Dermis blood vessel endothelial cell (primary cell): ENCODE results near the gene RPL36A. TPM values are rescaled to one million over a fixed set of nuclear protein-coding genes. Genes with fewer than 3 reads are reported as not detected.
A peak's percentile ranks its signal among the peaks of the same experiment; 100 is the strongest.

Source experiments
- DNase-seq: peaks from one replicate; pipeline ENCODE4 v3.0.0; 2010
- total RNA-seq: library from RNA; depleted of rRNA; stranded (reverse); fragments of >200 nt; gene quantifications from 2 replicates; pipeline ENCODE4 v1.2.3, GENCODE V29; 2014

The RPL36A gene
- total RNA-seq, 1 donor from 2014 or later: 660 TPM

GRCh38 chrX:101393530-101394305, 2.9 kb downstream of the RPL36A start:
- DNase-seq: no peak

DNA sequence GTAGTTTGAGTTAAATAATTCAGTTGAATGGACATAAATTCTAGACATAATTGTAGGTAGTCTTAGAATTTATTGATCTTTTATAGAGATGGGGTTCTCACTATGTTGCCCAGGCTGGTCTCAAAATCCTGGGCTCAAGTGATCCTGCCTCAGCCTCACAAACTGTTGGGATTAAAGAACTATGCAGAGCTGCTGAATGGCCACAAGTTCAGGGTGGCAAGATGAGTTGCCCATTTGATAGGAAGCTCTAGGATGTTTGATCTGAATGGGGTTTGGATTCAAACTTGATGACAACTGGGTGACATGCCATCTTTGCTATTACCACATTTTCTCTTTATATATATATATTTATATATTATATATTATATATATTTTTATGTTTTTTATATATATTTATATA, 3.6 kb downstream of the RPL36A start:
- no peak for DNase-seq

GRCh38 chrX:101395789-101396188, 5.0 kb downstream of the RPL36A start:
- DNase-seq: no peak

DNA sequence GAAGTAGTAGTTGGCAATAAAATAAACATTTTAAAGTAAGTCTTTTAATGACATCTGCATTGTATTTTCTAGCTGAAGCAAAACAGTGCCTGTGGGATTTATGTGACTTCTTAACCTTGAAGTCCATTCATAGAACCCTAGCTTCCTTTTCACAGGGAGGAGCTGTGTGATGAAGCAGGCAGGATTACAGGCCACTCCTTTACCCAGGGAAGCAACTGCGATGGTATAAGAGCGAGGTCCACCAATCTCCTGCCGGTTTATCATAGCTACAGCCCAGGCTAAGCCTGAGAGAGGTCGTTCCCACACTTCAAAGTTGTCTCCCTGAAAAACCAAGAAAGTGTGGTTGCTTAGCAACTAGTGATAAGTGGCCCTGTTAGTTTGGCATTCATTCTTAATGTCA, 7.0 kb downstream of the RPL36A start:
- peak; percentile 48 for DNase-seq

GRCh38 chrX:101398694-101399093, 7.9 kb downstream of the RPL36A start:
- DNase-seq: no peak

DNA sequence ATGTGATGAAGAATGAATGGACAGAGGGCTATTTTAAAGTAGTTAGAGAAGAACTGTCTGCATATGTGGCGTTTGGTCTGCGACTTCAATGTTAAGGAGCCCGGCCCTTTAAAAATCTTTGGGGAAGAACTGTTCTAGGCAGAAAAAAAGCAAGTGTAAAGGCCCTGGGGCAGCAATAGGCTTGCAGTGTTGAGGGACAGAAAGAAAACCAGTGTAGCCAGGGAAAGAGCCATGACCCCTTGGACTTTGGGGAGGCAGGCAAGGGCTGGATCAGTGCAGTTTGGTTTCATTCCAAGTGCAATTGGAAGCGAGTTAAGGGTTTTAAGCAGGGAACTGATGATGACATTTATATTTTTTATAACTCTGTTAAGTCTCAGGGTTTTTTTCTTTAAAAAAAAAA, 9.0 kb downstream of the RPL36A start:
- DNase-seq: no peak

DNA sequence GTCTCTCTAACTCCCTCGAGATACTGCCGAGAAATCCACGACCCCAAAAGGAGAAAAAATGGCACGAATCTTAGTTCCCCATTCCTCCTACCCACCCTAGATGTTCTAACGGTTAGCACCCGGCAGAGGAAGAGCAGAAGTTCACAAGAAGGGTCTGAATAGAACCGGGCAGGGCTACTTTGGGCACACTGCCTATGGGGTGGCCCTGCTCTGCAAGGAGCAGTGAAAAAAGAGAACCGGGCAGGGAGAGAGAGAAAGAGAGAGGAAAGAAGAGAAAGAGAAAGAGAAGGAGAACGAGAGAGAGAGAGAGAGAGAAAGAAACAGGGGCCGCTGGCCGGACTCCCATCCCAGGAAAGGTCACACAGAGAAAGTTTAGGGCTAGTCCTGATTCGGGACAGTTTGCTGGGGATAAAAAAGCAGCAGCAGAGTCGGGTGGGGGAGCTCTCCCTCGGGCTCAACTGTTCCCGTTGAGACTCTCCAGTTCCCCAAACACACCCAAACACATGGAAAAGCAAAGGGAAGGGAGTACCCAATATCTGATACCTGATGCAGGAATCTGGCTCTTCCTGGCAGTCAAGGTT, 16.4 kb downstream of the RPL36A start:
- DNase-seq: no peak

GRCh38 chrX:101407748-101408531, 17.1 kb downstream of the RPL36A start, which contains the start of the genes GLA and HNRNPH2:
Gene GLA (minus strand): TSS chrX:101407925. CDS start chrX:101407903, 22 bp downstream.
Gene HNRNPH2 (plus strand): TSS chrX:101408222. CDS start chrX:101411989, 3,767 bp downstream.
- peak; percentile 98 for DNase-seq

GRCh38 chrX:101408532-101408841, 17.7 kb downstream of the RPL36A start:
- no peak for DNase-seq

- DNase-seq: no peak
Observed at GRCh38 chrX:101409043-101409442, 18.2 kb downstream of the RPL36A start.

DNA sequence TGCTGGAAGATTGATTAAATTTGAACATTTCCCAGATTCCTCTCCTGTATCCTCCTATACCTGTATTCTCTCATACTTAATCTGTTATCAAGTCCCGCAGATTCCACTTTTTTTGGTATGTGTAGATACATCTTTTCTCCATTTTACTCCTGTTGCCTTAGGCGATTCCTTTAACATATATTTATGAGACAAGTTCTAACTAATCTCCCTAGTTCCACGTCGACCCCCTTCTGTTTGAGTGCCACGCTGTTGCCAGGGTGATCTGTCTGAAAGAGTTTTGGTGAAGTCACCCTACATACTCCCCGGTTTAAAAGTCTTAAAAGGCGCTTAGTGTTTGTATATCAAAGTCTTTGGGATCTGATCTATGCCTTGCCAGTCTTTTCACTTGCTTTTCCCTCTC, 19.6 kb downstream of the RPL36A start:
- DNase-seq: peak; percentile 15

DNA sequence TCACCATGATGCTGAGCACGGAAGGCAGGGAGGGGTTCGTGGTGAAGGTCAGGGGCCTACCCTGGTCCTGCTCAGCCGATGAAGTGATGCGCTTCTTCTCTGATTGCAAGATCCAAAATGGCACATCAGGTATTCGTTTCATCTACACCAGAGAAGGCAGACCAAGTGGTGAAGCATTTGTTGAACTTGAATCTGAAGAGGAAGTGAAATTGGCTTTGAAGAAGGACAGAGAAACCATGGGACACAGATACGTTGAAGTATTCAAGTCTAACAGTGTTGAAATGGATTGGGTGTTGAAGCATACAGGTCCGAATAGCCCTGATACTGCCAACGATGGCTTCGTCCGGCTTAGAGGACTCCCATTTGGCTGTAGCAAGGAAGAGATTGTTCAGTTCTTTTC, 21.2 kb downstream of the RPL36A start:
- DNase-seq: no peak

- peak; percentile 83 for DNase-seq
Observed at GRCh38 chrX:101415180-101416145, 24.7 kb downstream of the RPL36A start.

DNA sequence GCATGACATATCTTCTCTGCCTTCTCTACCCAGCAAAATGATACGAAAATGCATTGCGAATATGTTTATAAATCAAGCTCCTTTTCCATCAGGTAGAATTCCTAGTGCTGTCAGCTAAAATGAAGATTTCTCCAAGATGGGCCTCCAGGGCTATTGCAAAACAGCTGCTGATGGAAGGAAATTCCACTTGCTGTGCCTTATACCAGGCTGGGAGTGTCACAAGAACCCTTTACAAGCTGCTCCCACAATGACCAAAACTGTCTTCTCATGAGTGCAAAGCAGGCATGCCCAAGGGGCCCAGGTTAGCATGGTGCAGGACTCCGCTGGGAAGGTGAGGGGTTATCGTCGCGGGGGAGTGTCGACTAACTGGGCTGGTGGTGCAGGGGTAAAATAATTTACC, 25.9 kb downstream of the RPL36A start:
- DNase-seq: no peak

DNA sequence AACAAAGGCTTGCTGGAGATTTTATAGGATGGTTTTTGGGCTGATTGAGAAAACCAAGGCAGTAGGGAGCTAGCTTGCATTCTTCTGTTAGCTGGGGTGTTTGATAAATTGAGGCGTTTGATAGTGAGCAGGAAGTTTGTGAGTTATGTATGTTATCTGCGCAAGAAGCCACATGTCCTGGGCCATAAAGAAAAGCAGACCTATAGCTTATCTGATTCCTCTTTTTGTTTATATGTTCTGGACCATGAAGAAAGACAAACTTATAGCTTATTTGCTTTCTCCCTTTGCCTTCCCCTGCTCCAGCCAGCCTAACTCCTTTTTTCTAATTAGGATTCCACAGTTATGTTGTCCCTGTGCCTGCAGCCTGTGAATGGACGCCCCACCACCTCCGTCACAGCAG, 26.4 kb downstream of the RPL36A start:
- DNase-seq: no peak

DNA sequence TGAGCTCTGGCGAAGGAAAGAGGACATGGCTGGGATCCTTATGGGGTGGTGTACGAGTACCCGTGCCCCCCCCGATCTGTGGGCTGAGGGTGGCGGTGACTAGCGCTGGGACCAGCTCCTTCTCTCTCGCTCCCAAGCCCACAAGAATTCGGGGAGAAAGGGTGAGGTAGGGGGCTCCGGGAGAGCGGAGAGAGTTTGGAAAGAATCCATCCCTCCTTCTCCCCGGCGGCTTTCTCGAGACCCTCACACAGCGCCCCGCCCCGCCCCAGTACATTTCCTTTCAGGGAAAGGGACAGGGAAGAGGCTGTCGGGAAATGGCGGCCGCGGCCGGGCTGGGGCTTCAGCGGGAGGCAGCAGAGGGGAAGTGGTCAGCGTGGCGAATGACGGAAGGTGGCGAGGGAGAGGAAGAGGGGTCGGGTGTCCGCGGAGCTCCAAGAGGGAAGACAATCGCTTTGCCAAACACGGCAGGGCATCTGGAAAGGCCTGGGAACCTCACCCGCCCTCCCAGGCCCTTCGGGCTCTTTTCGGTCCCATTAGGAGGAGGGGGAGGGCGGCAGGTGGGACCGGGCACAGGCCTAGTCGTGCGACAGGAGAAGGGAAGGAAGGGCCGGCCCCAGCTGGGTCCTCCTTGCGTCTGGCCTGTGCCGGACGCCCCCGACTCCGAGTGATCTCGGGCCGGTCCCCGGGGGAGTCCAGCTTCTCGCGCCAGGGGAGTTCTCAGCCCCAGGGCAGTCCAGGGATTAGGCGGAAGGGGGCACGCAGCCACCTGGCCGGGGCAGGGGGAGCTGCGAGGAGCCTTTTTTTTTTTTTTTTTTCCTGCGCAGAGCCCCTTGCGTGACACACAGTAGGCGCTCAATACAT, 27.4 kb downstream of the RPL36A start:
- peak; percentile 52 for DNase-seq

- DNase-seq: no peak
Observed at GRCh38 chrX:101419489-101419888, 28.7 kb downstream of the RPL36A start.

GRCh38 chrX:101427954-101428353, 37.1 kb downstream of the RPL36A start:
- DNase-seq: no peak

- DNase-seq: no peak
Observed at GRCh38 chrX:101429934-101430333, 39.1 kb downstream of the RPL36A start.

GRCh38 chrX:101430457-101431078, 39.8 kb downstream of the RPL36A start:
- no peak for DNase-seq

DNA sequence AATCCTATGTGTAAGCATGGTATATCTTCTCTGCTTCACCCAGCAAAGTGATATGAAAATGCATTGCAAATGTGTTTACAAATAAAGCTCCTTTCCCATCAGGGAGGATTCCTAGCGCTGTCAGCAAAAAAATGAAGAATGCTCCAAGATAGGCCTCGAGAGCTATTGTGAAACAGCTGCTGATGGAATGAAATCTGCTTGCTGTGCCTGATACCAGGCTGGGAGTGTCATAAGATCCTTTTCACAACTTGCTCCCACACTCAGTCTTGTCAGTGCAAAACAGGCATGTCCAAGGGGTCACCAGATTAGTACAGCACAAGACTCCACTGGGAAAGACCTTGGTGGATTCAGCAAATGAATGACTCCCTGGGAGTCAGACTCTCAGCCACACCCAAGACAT, 51.3 kb downstream of the RPL36A start:
- no peak for DNase-seq
